SHP77 (cell line): Measurements from ENCODE around the gene TRIM65.
"Not testable (repeated sequence)": the region's sequence is repeated elsewhere in the genome, so short reads cannot be mapped to it uniquely, and the experiment has no call there.

Experiments used
- DNase-seq, 2 experiments: peaks; one replicate each; lab custom pipeline; 2025; lab: John Stamatoyannopoulos, UW

The TRIM65 gene

DNA sequence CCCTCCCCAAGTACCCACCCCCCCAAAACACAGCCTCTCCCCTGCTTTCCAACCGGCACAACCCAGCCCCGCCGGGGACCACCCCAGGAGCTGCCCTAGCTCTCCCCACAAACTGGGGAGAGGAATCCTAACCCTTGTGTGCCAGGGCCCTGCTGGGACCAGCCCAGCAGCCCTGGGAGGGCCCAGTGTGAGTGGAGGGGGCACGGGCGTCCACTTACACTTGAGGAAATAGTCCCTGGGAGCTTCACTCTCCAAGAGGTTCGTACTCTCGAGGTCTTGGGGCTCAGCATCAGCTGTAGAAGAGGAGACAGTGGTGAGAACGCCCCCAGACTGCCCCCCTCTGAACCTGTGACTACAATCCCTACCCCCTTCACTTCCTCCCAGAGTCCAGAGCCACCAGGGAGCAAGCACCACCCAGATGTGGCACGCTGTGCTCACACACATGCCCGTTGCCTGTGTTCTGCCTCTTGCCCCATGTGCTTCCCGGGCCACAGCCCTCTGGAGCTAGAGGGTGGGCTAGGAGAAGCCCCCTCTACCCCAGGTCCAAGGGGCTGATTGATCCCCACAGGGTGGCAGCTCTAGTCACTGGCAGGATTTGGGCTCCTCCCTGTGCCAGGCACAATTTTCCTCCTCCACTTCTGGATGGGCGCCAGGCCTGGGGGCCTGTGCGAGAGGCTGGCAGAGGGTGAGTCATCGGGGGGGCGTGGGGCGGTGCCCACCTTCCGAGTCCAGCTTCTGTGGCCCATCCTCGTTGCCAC lies 21.4 kb downstream of the TRIM65 start:
- DNase-seq: peak in 1 of 2 experiments; percentile 59

GRCh38 chr17:75874323-75875181 lies 22.2 kb downstream of the TRIM65 start:
- DNase-seq: no peak

DNA sequence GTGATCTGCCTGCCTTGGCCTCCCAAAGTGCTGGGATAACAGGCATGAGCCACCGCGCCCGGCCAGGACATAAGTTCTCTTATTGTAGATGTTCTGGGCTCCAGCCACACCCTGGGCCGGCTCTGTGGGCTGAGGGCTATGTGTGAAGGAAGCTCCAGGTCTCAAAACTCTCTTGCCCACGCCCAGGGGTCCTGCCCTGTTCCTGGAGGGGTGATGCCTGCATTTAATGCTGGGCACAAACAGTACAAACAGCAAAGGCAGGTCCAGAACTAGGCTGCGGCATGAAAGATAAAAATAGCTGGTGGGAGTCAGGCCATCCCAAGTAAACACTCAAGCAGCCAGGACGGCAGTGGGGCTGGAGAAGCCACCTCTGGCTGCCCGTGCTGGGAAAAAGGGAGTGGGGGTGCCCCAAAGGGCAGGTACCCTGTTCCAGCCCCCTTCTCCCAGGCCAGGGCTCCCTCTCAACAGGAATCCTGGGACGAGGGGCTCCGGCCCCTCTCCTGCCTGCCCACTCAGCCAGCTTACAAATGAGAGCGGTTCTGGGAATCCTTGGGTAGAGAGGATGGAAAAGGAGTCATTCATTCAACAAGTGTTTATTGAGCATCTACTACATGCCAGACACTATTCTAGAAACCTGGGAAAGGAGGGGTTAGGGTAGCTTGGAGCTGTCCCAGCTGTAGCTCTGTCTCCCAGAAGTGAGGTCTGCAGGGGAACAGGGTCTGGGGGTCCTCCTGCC lies 23.0 kb downstream of the TRIM65 start:
- DNase-seq: no peak

GRCh38 chr17:75872434-75873351 lies 24.1 kb downstream of the TRIM65 start:
- DNase-seq: peak; percentile 65 to 91

- not testable (repeated sequence) for DNase-seq
These were observed 26.5 kb downstream of the TRIM65 start for GRCh38 chr17:75870228-75870627.

- DNase-seq: no peak
These were observed 27.2 kb downstream of the TRIM65 start for GRCh38 chr17:75869282-75870141.

DNA sequence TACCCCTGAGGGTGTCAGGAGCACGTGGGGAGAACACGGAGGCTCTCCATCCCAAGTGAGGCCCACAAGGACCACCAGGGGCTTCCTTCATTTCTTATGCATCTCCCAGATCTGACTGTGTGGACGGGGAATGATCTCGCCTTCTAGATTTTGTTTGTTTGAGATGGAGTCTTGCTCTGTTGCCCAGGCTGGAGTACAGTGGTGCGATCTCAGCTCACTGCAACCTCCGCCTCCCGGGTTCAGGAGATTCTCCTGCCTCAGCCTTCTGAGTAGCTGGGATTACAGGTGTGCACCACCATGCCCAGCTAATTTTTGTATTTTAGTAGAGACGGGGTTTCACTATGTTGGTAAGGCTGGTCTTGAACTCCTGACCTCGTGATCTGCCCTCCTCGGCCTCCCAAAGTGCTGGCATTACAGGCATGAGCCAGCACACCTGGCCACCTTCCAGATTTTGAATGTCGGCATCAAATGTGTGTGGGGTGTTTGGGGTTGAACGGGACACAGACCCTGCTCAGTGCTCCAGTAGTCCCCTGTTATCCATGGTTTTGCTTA lies 27.9 kb downstream of the TRIM65 start:
- DNase-seq: not testable (repeated sequence)

GRCh38 chr17:75865404-75866188 lies 31.2 kb downstream of the TRIM65 start:
- DNase-seq: not testable (repeated sequence)

GRCh38 chr17:75864887-75865286 lies 31.9 kb downstream of the TRIM65 start:
- DNase-seq: not testable (repeated sequence)

DNA sequence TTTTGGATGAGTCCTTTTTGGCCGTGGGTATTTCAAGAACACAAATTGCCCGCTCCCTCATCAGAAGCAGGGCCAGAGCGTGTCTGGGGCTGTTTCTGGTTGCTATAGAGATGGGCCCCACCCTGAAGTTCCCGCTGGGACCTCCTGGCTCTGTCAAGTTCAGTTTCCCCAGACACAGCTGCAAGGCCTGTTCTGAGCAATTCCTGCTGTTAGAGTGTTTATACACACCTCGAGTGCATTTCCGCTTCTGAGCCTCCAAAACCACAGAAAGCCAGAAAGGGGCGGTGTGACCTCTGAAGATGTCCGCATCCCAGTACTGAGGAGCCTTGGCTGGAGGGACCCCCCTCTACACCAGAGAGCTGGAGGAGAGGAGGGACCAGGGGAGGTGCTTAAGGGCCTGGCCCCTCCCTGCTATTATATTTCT lies 32.3 kb downstream of the TRIM65 start:
- DNase-seq: no peak

DNA sequence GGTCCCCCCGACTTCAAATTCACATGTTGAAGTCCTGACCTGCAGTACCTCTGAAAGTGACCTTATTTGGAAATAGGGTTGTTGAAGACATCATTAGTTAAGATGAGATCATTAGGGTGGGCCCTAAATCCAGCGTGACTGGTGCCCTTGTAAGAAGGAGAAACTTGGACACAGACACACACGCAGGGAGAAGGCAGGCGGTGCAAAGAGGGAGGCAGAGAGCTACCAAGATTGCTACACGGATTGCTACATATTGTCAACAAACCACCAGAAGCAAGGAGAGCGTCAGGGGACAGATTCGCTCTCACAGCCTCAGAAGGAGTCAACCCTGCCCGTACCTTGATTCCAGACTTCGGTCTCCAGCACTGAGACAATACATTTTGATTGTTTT lies 34.8 kb downstream of the TRIM65 start:
- no peak for DNase-seq

DNA sequence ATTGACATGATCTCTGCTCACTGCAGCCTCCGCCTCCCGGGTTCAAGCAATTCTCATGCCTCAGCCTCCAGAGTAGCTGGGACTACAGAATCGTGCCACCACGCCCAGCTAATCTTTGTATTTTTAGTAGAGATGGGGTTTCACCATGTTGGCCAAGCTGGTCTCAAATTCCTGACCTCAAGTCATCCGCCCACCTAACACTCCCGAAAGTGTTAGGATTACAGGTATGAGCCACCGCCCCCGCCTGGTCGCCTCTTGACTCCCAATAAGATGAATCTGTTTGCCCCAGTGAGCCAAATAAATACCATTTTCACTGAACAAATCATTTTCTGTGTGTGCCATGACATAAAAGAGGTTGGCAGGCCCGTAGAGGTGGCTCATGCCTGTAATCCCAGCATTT lies 37.4 kb downstream of the TRIM65 start:
- not testable (repeated sequence) for DNase-seq

DNA sequence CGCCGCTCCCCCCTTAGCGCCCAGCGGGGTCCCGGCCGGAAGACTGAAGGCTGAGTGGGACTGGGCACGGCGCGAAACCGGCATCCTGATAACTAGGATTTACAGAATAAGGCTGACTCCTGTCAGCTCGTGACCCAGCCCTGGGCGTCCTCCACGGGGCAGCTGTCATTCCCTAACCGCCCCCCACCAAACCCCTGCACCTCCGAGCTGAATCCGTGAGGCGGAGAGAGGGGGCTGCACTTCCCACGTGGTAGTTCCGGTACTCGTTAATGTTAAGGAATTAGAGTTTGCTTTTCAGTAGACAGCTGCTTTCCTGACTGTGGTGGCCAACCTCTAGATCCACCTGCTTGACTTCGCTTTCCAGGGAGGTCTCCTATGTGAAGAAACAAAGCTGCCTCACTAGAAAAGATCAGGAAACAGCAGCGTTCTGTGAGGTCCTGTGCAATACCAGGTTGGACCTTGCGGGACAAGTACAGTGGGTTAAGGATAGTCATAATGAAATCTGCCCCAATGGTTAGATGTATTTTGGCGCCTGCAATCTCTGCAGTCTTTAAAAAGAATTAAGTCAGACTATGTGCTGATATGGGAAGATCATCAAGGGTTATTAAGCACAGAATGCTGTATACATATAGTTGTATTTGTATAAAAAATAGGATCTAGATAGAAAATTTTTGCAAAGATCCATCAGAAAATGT lies 40.5 kb downstream of the TRIM65 start:
- DNase-seq: peak; percentile 49 to 77

DNA sequence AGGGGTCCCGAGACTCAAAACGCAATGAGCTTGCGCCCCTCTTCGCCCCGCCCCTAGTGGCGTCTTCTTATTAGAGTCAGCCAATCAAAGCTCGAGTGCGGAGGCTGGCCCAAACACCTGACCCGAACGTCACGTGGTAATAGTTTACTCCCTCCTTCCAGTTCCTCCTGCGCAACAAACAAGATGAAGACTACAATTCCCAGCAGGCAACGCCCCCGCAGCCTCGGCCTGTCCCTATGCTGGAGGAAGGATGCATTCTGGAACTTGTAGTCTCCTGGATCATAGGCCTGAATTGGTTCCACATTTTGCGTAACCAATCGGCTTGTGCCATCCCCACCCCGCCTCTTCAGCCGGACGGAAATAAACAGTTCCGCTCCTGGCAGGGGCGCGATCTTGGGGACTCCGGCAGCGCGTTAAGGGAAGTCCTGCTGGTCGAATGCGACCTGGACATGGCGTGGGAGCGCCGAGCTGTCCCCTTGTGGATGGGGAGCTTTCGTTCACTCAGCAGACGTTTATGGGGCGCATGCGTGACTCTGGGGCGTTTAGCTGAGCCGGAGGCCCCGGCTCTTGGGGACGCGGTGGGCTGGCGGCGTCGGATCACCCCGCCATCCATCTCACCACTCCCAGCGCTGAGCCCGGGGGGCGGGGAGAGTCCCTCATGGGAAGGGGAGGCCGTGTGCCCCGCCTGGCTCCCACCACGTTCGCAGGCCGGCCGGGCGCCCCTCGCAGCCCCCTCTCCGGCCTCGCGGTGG lies 41.3 kb downstream of the TRIM65 start, which contains the start of gene WBP2:
Gene WBP2, minus strand, starts transcription at position 26 of the 752 bp plus-strand sequence. CDS start 38 bp downstream, outside the sequence.
- peak; percentile 100 for DNase-seq

DNA sequence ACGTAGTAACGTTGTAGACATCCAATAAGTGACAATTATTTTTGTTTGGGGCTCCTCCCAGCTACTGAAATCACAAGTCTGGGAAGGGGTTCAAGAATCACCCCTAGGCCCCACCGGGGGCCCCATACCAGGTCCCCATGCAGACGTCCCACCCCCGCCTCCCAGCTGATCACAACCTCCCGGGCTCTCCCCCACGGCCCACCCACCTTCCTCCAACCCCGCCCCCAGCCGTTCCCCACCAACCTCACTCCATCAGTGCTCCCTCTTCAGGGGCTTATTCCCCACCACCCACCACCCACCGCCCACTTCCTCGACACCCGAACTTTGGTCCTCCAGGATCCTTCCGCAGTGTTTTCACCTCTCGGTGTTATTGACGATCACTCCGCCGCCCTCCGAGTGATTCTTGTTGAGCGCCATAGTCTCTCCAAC lies 41.9 kb downstream of the TRIM65 start:
- no peak for DNase-seq

GRCh38 chr17:75854101-75854748 lies 42.5 kb downstream of the TRIM65 start:
- no peak for DNase-seq

- no peak for DNase-seq
These were observed 43.3 kb downstream of the TRIM65 start for GRCh38 chr17:75853433-75853832.
